Dedifferentiated amniotic fluid mesenchymal stem cell (primary cell): ENCODE data around the gene SETD6.
A peak's percentile ranks its signal among the peaks of the same experiment; 100 is the strongest.

Source experiments
- DNase-seq: peaks from one replicate; pipeline ENCODE4 v3.0.0-alpha.2; 2016; ENCODE audit errors: extremely low spot score

SETD6 gene

DNA sequence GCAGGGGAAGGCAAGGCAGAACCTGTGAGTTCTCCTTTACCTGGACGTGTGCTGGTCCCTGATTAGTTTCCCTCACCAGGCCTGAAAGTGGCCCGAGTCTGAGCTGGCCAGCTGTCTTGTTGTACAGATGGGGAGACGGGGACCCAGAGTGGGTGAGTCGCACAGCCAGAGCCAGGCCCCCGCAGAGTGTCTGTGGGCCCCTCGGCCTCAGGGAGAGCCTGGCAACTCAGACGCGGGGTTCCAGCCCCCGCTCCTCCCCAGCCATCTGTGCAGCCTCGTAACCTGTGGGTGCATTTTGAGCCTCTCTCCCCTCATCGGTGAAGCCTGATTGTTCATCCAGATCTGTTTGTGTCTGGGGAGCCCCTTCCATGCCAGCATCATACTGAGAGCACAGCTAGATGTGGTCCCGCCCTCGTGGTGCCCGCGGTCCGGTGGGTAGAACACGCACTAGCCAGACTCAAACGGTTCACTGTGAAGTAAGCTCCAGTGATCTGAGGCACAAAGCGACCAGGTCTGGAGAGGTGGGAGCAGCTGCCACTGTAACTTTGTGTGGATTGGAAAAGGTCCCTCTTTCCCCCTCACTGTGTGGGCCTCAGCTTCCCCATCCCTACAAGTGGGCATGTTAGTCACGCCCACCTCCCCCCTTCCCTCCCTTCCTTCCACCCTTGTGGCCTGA lies 21.4 kb upstream of the SETD6 start:
- no peak for DNase-seq

DNA sequence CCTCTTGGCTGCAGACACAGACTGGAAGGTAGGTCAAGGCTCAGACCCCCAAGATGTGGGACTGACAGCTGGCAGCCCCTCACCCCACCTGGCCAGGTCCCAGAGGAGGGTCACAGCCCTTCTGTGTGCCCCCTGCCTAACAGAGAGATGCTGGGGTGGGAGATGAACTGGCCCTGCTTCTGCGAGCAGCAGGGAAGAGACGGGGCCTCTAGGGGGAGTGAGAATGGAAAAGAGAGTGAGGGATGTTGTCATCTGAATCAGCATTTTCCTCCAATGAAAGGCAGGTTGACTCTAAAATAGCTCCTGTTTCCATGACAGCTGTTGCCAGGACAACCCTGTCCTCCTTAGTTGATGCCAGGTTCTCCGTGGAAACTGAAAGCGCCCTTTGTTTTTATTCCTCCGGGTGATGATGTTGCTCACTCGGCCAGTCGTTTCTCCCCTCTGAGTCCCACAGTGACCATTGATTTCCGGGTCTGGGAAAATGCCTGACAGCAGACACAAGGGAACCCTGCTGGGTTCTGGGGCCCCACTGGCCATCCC lies 20.3 kb upstream of the SETD6 start:
- DNase-seq = peak; percentile 91

DNA sequence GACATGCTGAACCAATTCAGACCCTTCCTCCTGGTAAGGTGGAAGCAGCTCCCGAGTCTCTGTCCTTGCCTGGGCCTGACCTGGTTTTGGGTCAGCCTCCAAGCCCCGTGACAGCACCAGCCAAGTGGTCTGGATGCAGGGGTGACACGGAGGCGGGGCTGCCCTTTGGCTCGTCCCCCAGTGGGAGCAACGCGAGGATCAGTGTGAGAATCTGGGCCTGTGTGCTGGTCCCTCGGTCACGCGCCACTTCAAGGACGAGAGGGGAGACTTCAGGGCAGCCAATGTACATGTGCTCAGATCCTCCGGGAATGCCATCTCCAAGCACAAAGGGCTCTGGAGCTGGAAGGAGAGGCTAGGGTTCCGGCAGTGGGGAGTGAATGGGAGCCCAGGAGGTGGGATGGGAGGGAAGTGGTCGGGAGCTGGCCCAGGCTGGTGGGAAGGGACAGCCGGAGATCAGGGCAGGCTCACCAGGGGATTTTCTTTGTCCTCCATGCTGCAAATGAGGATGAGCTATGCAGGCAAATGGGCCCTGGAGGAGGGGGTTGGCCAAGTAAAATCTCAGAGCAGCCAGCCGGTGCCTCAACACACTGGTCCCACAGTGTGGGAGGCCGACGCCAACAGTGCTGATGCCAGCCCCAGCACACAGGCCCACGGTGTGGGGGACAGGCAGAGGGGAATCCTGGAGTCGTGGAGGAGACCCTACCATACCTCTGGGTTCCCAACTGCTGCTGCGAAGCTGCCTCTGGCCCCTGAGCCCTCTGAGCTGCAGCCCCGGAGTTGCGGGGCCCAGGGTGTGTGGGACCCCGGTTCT lies 19.6 kb upstream of the SETD6 start:
- no peak for DNase-seq

DNA sequence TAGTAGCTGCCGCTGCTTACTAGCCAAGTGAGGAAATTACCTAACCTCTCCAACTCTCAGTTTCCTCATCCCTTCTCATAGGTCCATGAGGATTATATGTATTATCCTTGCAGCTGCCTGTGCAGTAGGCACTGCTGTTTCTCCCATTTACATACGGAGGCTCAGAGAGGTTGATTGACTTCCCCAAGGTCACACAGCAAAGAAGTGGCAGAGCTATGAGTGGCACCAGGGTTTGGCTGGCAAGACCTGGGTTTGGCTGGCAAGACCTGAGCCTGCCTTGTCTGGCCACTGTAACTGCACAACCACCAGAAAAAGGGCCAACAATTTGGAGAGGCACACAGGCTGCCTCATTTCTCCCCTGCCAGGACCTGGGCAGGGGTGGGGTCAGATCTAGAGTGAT lies 17.8 kb upstream of the SETD6 start:
- no peak for DNase-seq

DNA sequence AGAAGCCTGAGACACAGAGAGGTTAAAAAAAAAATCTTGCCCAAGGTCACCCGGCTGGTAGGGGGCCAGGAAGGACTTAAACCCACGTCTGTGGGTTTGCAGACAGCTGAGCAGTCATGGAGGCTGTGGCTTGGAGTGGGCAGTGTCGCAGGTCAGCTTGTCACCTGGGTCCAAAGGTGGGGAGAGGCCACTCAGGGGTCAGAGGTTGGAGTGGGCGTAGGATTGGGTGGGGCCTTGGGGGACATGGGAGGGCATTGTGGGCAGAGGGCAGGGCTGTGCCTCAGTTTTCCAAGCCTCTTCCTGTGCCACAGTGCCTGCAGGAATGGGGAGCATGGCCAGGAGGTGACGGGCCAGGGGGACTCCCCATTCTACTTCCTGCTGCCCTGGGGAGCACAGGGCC lies 17.4 kb upstream of the SETD6 start:
- DNase-seq = no peak

DNA sequence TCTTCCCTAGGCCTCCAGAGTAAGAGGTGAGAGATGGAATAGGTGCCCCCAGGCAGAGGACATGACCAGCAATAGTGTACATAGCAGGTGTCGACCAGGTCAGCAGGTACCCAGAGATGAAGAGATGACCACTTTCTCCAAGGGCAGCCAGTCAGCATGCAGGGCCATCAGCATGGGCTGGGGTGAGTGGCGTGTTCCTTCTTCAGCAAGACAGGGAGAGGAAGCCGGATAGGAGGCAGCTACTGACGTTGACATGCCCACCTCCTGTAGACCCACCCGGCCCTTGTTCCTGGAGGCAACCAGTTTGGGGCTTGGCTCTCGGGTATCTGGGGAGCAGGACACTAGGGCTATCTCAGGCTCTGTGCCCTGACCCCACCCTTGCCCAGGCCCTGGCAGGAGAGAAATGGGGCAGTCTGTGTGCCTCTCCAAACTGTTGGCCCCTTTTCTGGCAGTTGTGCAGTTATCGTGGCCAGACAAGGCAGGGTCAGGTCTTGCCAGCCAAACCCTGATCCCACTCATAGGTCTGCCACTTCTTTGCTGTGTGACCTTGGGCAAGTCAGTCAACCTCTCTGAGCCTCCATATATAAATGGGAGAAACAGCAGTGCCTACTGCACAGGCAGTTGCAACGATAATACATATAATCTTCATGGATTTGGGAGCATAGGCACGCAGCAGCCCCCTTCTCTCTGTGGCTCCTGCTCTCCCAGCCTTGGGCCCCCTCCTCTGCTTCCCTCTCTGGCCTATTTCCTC lies 16.8 kb upstream of the SETD6 start:
- DNase-seq = no peak

DNA sequence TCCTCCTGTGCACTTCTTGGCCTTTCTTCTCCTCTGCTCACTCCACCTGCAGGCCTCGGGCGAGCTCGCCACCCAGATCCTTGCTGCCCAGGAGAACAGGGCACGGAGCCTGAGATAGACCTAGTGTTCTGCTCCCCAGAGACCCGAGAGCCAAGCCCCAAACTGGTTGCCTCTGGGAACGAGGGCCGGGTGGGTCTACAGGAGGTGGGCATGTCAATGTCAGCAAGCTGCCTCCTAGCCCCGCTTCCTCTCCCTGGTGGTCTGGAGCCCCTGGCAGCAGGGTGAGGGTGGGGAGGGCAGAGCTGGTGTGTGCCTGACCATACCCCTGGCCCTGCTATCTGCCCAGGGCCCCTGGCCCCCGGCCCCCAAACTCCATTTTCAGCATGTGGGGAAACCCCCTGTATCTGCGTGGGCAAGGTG lies 16.2 kb upstream of the SETD6 start:
- DNase-seq = no peak

DNA sequence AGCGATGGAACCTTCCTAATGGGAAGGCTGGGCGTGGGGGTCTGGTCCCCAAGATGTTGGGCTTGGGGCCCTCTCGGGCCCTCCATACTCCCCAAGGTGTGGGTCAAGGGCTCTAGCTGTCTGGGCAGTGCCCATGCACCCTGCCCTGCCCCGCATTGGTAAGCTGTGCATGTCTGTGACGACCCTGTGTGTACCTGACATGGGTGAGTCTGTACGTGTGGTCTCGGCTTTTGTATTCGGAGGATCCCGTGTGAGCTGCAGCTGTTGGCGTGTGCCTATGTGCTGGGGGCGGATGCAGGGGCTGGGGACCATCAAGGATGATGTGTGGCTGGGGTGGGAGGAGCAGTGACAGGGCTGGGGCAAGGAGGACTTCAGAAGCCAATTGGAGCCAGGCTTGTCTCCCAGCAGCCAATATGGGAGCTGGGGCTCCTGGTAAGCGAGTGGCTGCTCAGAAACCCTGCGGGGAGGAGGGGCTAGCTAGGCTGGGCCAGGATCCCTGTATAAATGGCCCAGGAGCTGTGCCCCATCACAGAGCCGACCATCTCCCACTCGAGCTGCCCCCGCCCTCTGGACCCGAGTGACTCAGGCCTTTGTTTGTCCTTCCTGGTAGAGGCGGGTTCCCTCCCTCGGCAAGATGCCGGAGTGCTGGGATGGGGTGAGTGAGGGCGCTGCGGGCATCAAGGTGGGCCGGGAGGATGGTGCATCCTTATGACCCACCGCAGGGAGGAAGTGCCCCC lies 15.5 kb upstream of the SETD6 start, which contains the start of gene NDRG4:
NDRG4 (plus strand) TSS at position 529 of the 737 bp plus-strand sequence; CDS start at position 635, 106 bp downstream.
- DNase-seq = peak; percentile 63

DNA sequence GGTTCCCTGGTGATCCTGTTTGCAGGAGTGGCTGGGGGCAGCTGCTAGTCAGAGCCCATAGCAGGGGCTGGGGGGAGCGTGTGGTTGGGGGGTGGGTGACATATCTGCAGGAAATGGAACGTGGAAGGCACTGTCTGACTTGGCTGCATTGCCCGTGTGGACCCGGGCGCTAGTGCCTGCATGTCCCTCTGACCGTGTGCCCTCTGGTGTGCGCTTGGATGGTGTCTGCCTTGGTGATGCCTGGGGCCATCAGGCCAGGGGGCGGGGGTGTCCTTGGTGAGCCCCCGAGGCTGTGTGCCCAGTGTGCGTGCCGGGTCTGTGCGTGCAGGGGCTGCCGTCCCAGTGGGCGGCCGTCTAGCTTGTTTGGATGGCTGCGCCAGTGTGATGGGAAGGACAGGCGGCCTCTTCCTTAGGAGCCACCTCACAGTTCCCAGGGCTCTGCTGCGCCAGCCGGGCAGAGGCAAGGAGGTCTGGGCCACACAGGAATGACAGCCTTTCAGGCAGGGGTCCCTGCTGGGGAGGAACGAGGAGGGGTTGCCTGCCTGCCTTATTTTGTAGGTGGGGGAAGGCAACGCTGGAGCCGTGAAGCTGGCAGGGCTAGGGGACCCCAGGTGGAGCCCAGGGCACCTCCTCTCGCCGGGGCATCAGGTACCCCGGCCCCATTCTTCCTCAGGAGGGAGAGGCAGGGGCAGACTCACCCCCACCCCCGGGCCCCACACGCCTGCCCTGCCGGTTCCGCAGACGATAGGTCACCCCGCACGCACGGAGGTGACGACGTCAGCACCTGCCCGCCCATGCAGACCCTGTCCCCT lies 14.7 kb upstream of the SETD6 start:
- no peak for DNase-seq

DNA sequence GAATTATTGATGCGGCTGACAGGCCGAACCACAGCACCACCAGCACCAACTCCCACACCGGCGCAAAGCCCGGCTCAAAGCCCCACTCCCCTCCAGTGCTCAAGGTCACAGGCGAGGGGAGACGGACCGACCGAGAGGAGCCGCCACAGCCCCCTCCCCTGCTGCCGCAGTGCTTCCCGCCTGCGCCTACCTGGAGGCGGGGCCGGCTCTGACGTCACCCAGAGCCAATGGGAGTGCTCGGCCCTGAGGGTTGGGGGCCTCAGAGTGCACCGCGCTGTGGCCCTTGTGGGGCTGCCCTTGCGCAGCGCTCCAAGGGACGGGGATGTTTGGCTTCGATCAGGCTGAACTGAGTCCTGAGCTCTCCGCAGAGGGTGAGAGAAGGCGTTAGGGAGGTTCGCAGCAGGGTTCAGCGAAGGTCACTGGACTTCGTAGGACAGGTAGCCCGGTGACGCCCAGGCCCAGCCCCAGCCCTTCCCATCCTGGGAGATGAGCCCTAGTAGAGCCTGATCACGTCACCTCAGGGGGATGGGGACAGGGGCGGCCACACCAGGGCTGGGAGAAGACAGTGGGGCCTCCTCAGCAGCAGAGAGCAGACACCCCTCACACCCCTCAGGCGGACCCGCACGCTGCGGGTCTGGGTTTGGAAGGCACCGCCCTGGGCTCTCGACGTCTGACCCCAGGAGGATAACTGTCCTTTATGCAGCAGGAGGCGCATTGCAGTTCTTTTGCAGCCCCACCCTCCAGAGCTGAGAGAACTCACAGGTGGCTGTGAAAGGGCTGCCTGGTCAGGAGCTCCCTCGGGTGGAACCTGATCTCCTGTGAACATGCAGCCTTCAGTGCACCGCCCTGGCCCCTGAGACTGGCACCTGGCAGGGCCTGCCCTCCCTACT lies 13.8 kb upstream of the SETD6 start:
- no peak for DNase-seq

DNA sequence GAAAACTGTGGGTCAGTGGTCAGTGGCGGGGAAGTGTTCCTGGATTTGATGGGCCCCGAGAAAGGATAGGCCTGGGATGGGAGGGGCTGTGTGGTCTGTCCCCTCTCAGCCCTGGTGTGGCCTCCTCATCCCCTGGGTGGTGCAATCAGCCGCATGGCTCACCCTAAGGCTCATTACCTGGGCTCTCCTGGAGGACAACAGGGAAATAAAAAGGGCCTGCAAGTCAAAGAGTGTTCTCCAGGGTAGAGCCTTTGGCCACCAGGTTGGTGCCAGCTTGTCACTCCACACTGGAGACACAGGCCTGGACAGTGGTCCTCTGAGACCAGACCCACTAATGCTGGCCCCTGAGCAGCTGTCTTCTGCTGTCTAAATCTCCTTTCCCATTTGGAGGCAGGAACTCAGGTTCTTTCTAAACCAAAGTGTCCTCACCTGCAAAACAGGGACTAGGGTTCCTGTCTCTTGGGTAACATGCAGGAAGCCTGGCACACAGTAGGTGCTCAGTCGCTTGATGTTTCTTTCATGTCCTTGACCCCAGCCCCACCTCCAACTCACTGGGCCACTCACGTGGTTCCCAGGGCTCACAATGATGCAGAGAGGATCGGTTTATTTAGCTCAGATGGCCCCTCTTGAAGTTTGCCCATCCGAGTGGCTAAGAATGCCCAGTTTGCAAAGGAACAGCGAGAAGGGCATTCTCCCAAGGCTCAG lies 12.9 kb upstream of the SETD6 start:
- no peak for DNase-seq

DNA sequence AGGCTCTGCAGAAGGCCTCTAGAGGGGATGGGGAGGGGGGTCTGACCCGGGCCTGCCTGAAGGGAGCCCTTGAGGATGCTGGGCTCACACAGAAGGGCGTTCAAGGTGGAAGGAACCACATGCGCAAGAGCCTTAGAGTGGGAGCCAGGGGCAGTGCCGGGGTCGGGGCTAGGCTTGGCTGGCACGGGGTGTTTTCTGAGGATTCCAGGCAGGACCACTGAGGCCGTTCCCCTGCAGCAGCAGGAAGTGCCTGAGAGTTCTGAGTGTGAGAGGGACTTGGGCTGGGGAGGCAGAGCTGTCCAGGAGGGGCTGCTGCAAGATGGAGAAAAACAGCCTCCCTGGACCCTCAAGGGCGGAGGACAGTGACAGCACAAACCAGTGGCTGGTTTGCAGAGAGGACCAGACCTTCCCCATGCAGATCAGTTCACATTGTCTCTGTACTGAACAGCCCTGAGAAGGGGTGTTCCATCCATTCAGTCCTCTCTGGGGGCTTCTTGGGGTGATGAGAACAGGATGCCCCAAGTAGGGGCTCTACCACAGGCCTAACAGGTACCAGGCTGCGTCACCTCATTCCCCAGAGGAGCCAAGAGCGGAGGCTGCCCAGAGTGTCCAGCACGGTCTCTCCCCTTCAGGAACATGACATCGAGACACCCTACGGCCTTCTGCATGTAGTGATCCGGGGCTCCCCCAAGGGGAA lies 12.0 kb upstream of the SETD6 start:
- no peak for DNase-seq

DNA sequence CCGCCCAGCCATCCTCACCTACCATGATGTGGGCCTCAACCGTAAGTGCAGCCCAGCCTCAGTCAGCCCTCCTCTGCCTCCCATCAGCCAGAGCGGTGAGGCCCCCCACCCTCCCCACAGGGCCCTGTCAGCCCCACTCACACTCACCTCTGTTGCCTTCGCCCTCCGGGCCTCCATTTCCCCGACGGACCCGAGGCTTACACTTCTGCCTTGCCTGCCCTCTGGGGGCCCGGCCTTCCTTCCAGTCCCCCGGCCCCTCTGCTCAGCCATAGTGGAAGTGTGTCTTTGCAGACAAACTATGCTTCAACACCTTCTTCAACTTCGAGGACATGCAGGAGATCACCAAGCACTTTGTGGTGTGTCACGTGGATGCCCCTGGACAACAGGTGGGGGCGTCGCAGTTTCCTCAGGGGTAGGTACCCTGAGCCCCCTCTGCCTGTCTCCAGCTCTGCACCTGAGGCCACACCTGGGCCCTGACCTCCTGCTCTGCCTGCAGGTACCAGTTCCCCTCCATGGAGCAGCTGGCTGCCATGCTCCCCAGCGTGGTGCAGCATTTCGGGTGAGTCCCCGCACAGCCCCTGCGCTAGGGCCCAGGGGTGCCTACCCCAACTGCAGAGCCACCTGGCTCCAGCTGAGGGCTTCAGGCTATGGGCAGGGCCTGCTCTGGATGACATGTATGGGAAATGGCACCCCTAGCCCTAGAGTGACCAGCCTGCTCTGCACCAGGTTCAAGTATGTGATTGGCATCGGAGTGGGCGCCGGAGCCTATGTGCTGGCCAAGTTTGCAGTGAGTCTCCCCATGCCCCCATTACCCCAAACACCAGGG lies 11.2 kb upstream of the SETD6 start:
- no peak for DNase-seq

DNA sequence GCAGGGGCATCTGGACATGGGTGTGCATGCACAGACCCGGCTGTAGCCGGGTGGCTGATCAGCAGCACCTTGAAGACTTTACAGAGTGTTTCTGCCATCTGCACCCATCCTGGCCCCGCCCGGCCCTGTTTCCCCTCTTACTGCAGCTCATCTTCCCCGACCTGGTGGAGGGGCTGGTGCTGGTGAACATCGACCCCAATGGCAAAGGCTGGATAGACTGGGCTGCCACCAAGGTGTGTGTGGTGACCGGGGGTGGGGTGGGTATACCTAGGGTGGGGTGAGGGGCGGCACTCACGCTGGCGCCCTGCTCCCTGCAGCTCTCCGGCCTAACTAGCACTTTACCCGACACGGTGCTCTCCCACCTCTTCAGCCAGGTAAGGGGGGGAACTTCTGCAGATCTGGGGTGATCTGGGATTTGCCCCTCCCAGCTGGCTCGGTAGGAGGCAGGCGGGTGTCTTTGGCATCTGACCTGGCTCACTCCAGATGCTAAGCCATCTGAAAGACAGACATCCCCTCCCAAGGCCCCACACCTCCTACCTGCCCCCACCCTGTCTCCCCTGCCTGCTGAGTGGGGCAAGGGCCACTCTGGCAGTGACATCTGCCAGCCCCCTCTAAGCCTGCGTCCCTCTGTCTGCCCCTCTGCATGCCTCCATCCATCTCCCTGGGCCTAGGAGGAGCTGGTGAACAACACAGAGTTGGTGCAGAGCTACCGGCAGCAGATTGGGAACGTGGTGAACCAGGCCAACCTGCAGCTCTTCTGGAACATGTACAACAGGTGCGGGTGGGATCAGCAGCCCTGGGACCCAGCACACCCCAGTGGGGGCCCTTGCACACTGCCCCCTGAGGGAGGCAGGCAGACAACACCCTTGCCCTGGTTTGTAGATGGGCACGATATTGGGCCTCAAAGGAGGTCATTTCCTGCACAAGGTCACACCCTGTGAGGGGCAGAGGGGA lies 8.8 kb upstream of the SETD6 start:
- DNase-seq = no peak

DNA sequence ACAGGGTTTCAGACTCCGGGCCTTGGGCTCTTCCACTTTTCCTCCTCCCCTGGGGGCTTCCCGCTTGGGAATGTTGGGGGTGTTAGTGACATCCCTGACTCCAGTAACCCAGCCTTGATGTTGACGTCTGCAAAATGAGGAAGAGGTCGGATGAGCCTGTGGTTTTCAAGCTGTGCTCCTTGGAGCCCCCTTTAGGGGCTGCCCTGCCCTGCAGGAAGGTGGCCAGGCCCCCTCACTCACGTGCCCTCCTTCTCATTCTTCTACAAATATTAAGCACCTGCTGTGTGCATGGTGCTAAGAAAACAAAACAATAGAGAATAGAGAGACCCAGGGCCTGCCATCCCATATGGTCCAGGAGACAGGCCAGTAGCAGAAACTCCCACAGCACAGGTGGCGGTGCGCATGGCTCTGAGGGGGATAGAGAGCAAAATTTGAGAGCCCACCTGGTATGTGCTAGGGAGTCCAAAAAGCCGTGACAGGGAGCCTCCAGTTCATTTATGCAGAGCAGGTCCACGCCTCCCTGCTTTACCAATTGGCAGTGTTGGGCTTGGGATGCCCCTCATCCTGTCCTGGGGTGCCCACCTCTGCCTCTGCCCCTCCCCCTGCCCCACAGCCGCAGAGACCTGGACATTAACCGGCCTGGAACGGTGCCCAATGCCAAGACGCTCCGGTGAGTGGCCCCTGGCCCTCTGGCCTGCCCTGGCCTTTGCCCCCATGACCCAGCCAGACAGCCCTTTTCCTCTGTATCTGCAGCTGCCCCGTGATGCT lies 7.9 kb upstream of the SETD6 start:
- DNase-seq = no peak
